Measurements from ENCODE around the gene KAT8. TPM values are rescaled to one million over a fixed set of nuclear protein-coding genes. Genes with fewer than 3 reads are reported as not detected.

KAT8 gene
- total and polyA plus RNA-seq, 2 of the 13 experiments (the other 11 are each of a cell fraction or from before 2014, with no cell fraction given) = 79.0 to 84.2 TPM

GRCh38 chr16:31094424-31095120 is 22.9 kb upstream of the KAT8 start, which contains the start of gene VKORC1 (continued):
- TF ChIP-seq ZNF609 (CRISPR knock-in tag; IDR thresholded peaks at IDR 0.05; ENCODE audit: borderline replicate concordance) (0 out of 2 replicates have a peak, but pooled peaks have one; percentile 2), PPARG (CRISPR knock-in tag; conservative IDR thresholded peaks at IDR 0.05) (no peak; the same call in 1 of the 2 replicates), ZBTB3 (CRISPR knock-in tag; IDR thresholded peaks at IDR 0.05; ENCODE audit: borderline replicate concordance, low read depth) (peak; percentile 84; the same call in 1 of the 2 replicates), ARID3A (IDR thresholded peaks at IDR 0.05; ENCODE audit: low read depth, low read length) (no peak), TBX3 (IDR thresholded peaks at IDR 0.05; ENCODE audit: borderline replicate concordance) (peak; percentile 10; the same call in 1 of the 2 replicates), ZBTB33 (CRISPR knock-in tag; IDR thresholded peaks at IDR 0.05) (no peak), MAX (IDR thresholded peaks at IDR 0.05) (peak; percentile 78; the same call in 1 of the 2 replicates), SRSF4 (IDR thresholded peaks at IDR 0.05; ENCODE audit: low read depth, low read length, poor library complexity, severe bottlenecking) (no peak), EP300 (IDR thresholded peaks at IDR 0.05; ENCODE audit: low read depth in 2 of 2, low read length in 2 of 2) (peak in 1 of 2 experiments; percentile 44; a peak in 1 of 4 replicates), EP300 (CRISPR knock-in tag; IDR thresholded peaks at IDR 0.05; ENCODE audit: borderline replicate concordance) (peak; percentile 51), REL (CRISPR knock-in tag; conservative IDR thresholded peaks at IDR 0.05) (peak; percentile 69), ATF4 (CRISPR knock-in tag; IDR thresholded peaks at IDR 0.05) (peak in 1 of 2 experiments; percentile 67; a peak in 2 of 4 replicates), ASH2L (IDR thresholded peaks at IDR 0.05; ENCODE audit: insufficient read length, low read depth, low read length) (peak; percentile 47), MAFK (conservative IDR thresholded peaks at IDR 0.05 in 1 of 2, IDR thresholded peaks at IDR 0.05 in 1 of 2; ENCODE audit: low read length in 2 of 2) (no peak), ATAD3A (CRISPR knock-in tag; IDR thresholded peaks at IDR 0.05) (peak; percentile 68; the same call in 1 of the 2 replicates), MIER3 (CRISPR knock-in tag; IDR thresholded peaks at IDR 0.05; ENCODE audit: borderline replicate concordance) (peak; percentile 78; the same call in 1 of the 2 replicates), SRY (CRISPR knock-in tag; IDR thresholded peaks at IDR 0.05) (peak; percentile 84), ZBTB20 (CRISPR knock-in tag; IDR thresholded peaks at IDR 0.05; ENCODE audit: borderline replicate concordance, low read depth) (0 out of 2 replicates have a peak, but pooled peaks have one; percentile 76)

Data from HepG2 (cell line).